ENCODE results near the gene TSSK6. TPM values are rescaled to one million over a fixed set of nuclear protein-coding genes. Genes with fewer than 3 reads are reported as not detected.

TSSK6 gene
- total and polyA plus RNA-seq, 2 of the 4 experiments (the other 2 are of a cell fraction), result 1.3 to 2.2 TPM

DNA sequence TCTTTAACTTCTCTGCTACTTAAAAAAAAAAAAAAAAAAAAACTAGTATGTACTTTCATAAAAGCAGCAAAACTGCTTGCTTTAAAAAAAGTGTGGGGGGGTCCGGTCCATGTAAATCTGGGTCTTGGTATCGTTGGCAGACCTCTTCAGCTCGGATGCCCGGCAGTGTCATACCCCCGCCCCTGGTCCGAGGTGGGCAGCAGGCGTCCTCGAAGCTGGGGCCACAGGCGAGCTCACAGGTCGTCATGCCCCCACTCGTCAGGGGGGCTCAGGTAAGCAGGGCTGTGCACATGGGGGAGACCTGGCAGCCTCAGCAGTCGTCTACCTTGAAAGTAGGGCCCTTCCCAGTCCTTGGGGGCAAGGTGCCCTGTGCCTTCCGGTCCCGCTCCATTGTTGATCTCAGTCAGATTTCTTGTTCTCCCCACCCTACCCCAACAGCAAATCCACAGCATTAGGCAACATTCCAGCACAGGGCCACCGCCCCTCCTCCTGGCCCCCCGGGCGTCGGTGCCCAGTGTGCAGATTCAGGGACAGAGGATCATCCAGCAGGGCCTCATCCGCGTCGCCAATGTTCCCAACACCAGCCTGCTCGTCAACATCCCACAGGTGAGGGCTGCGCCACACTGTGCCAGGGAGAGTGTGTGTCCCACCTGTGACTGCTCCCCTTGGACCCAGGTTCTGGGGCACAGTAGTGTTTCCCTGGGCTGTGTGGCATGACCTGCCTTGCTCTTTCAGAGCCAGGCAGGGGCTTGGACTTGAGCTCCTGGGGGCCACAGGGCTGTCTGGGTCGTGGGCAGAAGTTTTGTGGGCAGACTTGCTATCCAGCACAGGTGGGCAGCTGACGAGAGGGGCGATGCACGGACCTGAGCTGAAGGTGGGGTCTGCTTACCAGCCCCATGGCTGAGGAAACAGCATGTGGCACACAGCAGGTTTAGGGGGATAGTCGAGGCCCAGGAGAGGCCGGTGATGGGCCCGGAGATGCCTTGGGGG, 19.4 kb downstream of the TSSK6 start:
- intact Hi-C loops (cut with micrococcal nuclease), result no loop called here
- no peak overlapping the region for H2AFZ ChIP-seq (replicated peaks; ENCODE audit: low read length, poor library complexity)
- no peaks in the 10 kb centered on the region for H3K27me3 ChIP-seq (ENCODE audit: control insufficient read depth, insufficient read depth, low read length)
- no peak overlapping the region for H3K4me2 ChIP-seq (ENCODE audit: low read depth, low read length)
- H3K23ac ChIP-seq (ENCODE audit: low read depth, low read length), result no peak overlapping the region
- H2AK9ac ChIP-seq (replicated peaks; ENCODE audit: low read depth, low read length, poor library complexity), result peak overlapping the region; percentile 37
- no peak overlapping the region for H3K27ac ChIP-seq (ENCODE audit: insufficient read depth, low read length)
- ATAC-seq (ENCODE audit: low read depth) (no peak), DNase-seq (no peak)
- H3K36me3 ChIP-seq (ENCODE audit: control insufficient read depth, insufficient read depth, low read length), result peaks cover 71% of the 10 kb centered on the region
- no peak overlapping the region for H3K4ac ChIP-seq (ENCODE audit: low read depth, low read length)
- no TSS peak for BruUV-seq (replicated peaks)
- H2BK120ac ChIP-seq (ENCODE audit: low read depth, low read length), result no peak overlapping the region
- in situ Hi-C loops (cut with MboI; ENCODE audit: low sequenced_read_pairs), result no loop called here
- 92% methylated on average over 23 of the region's 30 CpGs; no CpG with 5 or more reads in 1 of the 2 experiments for WGBS, 2 experiments (ENCODE audit: extremely low coverage in 2 of 2, insufficient read length in 1 of 2)
- no peak overlapping the region for H4K8ac ChIP-seq (ENCODE audit: low read depth in 2 of 2, low read length in 2 of 2)
- H2BK15ac ChIP-seq (ENCODE audit: low read depth, low read length), result no peak overlapping the region
- no peak overlapping the region for H2BK5ac ChIP-seq (ENCODE audit: low read depth, low read length, poor library complexity, severe bottlenecking)
- no peak overlapping the region for H4K91ac ChIP-seq (ENCODE audit: insufficient read depth, low read depth, low read length)
- H3K56ac ChIP-seq (ENCODE audit: extremely low read depth, insufficient read depth, low read length), result no peak overlapping the region
- CTCF ChIA-PET, result no interaction called here
- POLR2A ChIA-PET (ENCODE audit: unreplicated experiment), result no interaction called here
- no peak overlapping the region for H3K18ac ChIP-seq (ENCODE audit: low read depth, low read length)
- no peaks in the 10 kb centered on the region for H3K9me3 ChIP-seq (ENCODE audit: control insufficient read depth, insufficient read depth, low read length)
- H2BK20ac ChIP-seq (ENCODE audit: low read depth, low read length), result no peak overlapping the region
- no peak overlapping the region for H4K5ac ChIP-seq (ENCODE audit: low read depth, low read length)
- no peak overlapping the region for H3K4me3 ChIP-seq (ENCODE audit: insufficient read depth, low read depth, low read length)
- peaks cover 6% of the 10 kb centered on the region for H4K20me1 ChIP-seq (ENCODE audit: insufficient read depth, low read length)
- dilution Hi-C loops (cut with HindIII; ENCODE audit: low sequenced_read_pairs, unreplicated experiment), result no loop called here
- no peaks in the 10 kb centered on the region for H3K4me1 ChIP-seq (ENCODE audit: control insufficient read depth, insufficient read depth, low read length)
- no peak for TF ChIP-seq NFE2L2 (IDR thresholded peaks at IDR 0.05; ENCODE audit: low read depth, low read length)
- TF ChIP-seq RCOR1 (IDR thresholded peaks at IDR 0.05; ENCODE audit: insufficient replicate concordance, low read length), result no peak
- no peak for TF ChIP-seq FOS (IDR thresholded peaks at IDR 0.05; ENCODE audit: low read depth, low read length)
- no peak for TF ChIP-seq MXI1 (IDR thresholded peaks at IDR 0.05; ENCODE audit: borderline replicate concordance, low read depth, low read length)
- TF ChIP-seq USF2 (IDR thresholded peaks at IDR 0.05; ENCODE audit: low read depth, low read length), result no peak
- TF ChIP-seq MAFK (IDR thresholded peaks at IDR 0.05; ENCODE audit: low read depth, low read length), result no peak
- TF ChIP-seq CHD1 (IDR thresholded peaks at IDR 0.05; ENCODE audit: low read depth, low read length), result no peak
- no peak for TF ChIP-seq POLR2A (IDR thresholded peaks at IDR 0.05; ENCODE audit: low read depth, low read length)
- no peak for TF ChIP-seq MAZ (IDR thresholded peaks at IDR 0.05; ENCODE audit: borderline replicate concordance, low read depth, low read length)
- no peak for TF ChIP-seq CEBPB (IDR thresholded peaks at IDR 0.05; ENCODE audit: low read depth, low read length)
- no peak for TF ChIP-seq RAD21 (IDR thresholded peaks at IDR 0.05; ENCODE audit: low read length)
- no peak for TF ChIP-seq BHLHE40 (IDR thresholded peaks at IDR 0.05; ENCODE audit: low read depth, low read length)
- H3K14ac ChIP-seq (replicated peaks; ENCODE audit: low read depth, low read length), result no peak overlapping the region
- no peak overlapping the region for H3K9ac ChIP-seq (ENCODE audit: low read depth, low read length)
- H3K79me1 ChIP-seq (ENCODE audit: low read depth in 1 of 2, low read length in 2 of 2), result peaks cover 20 to 58% of the 10 kb centered on the region in 2 experiments
- H2AK5ac ChIP-seq (ENCODE audit: low read depth, low read length), result no peak overlapping the region
- H3K9me1 ChIP-seq (ENCODE audit: insufficient read depth, low read length), result no peaks in the 10 kb centered on the region

Measured in IMR-90 (cell line).